ENCODE results near the gene VWA2. TPM values are rescaled to one million over a fixed set of nuclear protein-coding genes. Genes with fewer than 3 reads are reported as not detected.

VWA2 gene
- total RNA-seq, 4 donors from 2014 or later = 5.0 to 20.8 (median 11.3) TPM

DNA sequence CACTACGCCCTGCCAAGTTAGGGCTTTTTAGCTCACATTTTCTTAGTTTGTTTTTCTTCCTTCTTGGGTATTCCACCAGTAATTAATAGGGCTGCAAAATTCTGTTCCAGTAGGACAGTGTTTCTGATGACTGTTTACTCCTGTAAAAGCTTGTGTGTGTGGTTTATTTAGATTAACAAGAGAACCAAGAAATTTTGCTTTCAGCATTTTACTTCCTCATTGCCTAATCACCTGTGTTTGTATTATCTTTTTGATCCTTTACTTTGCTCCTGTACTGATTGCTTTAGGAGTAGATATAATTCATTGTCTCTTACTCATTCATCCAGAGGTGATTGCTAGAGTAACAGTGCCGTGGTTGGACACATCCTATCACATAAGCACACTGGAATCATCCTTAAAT, 32.2 kb upstream of the VWA2 start:
- Histone ChIP-seq H3K4me1 (no peaks in the 10 kb centered on the region), H3K4me3 (no peak overlapping the region), H3K9me3 (no peaks in the 10 kb centered on the region), H3K27me3 (no peaks in the 10 kb centered on the region), H3K27ac (no peak overlapping the region), H3K36me3 (no peaks in the 10 kb centered on the region)
- no peak for TF ChIP-seq POLR2A (IDR thresholded peaks at IDR 0.05)
- TF ChIP-seq, protein P1, sequence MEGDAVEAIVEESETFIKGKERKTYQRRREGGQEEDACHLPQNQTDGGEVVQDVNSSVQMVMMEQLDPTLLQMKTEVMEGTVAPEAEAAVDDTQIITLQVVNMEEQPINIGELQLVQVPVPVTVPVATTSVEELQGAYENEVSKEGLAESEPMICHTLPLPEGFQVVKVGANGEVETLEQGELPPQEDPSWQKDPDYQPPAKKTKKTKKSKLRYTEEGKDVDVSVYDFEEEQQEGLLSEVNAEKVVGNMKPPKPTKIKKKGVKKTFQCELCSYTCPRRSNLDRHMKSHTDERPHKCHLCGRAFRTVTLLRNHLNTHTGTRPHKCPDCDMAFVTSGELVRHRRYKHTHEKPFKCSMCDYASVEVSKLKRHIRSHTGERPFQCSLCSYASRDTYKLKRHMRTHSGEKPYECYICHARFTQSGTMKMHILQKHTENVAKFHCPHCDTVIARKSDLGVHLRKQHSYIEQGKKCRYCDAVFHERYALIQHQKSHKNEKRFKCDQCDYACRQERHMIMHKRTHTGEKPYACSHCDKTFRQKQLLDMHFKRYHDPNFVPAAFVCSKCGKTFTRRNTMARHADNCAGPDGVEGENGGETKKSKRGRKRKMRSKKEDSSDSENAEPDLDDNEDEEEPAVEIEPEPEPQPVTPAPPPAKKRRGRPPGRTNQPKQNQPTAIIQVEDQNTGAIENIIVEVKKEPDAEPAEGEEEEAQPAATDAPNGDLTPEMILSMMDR (IDR thresholded peaks at IDR 0.05) = no peak
- no peak for DNase-seq

GRCh38 chr10:114207349-114207748, 31.7 kb upstream of the VWA2 start:
- no peaks in the 10 kb centered on the region for H3K9me3 ChIP-seq
- no peak overlapping the region for H3K27ac ChIP-seq
- H3K27me3 ChIP-seq = no peaks in the 10 kb centered on the region
- H3K4me1 ChIP-seq = no peaks in the 10 kb centered on the region
- no peaks in the 10 kb centered on the region for H3K36me3 ChIP-seq
- DNase-seq = no peak
- TF ChIP-seq, protein P1 (IDR thresholded peaks at IDR 0.05) = no peak
- TF ChIP-seq POLR2A (IDR thresholded peaks at IDR 0.05) = no peak
- H3K4me3 ChIP-seq = no peak overlapping the region

GRCh38 chr10:114208351-114208750, 30.7 kb upstream of the VWA2 start:
- H3K27me3 ChIP-seq = no peaks in the 10 kb centered on the region
- H3K4me3 ChIP-seq = no peak overlapping the region
- no peaks in the 10 kb centered on the region for H3K36me3 ChIP-seq
- no peak overlapping the region for H3K27ac ChIP-seq
- H3K4me1 ChIP-seq = no peaks in the 10 kb centered on the region
- DNase-seq = no peak
- H3K9me3 ChIP-seq = no peaks in the 10 kb centered on the region
- no peak for TF ChIP-seq POLR2A (IDR thresholded peaks at IDR 0.05)
- TF ChIP-seq, protein P1 (IDR thresholded peaks at IDR 0.05) = no peak

- TF ChIP-seq, protein P1 (IDR thresholded peaks at IDR 0.05) = no peak
- TF ChIP-seq POLR2A (IDR thresholded peaks at IDR 0.05) = no peak
- H3K4me3 ChIP-seq = no peak overlapping the region
These were observed 26.9 kb upstream of the VWA2 start for GRCh38 chr10:114212153-114212552.

GRCh38 chr10:114215033-114215432, 24.0 kb upstream of the VWA2 start:
- Histone ChIP-seq H3K4me1 (no peaks in the 10 kb centered on the region), H3K9me3 (no peaks in the 10 kb centered on the region), H3K27ac (no peak overlapping the region), H3K27me3 (no peaks in the 10 kb centered on the region), H3K36me3 (no peaks in the 10 kb centered on the region), H3K4me3 (no peak overlapping the region)
- DNase-seq = no peak
- TF ChIP-seq POLR2A (IDR thresholded peaks at IDR 0.05) = no peak
- TF ChIP-seq, protein P1 (IDR thresholded peaks at IDR 0.05) = no peak

More at GRCh38 chr10:114212153-114212552, 26.9 kb upstream of the VWA2 start:
- Histone ChIP-seq H3K36me3 (no peaks in the 10 kb centered on the region), H3K9me3 (no peaks in the 10 kb centered on the region), H3K4me1 (no peaks in the 10 kb centered on the region), H3K27ac (no peak overlapping the region), H3K27me3 (no peaks in the 10 kb centered on the region)
- DNase-seq = no peak

- Histone ChIP-seq H3K27me3 (no peaks in the 10 kb centered on the region), H3K4me3 (no peak overlapping the region), H3K4me1 (no peaks in the 10 kb centered on the region), H3K27ac (no peak overlapping the region), H3K9me3 (no peaks in the 10 kb centered on the region), H3K36me3 (no peaks in the 10 kb centered on the region)
- no peak for DNase-seq
- no peak for TF ChIP-seq POLR2A (IDR thresholded peaks at IDR 0.05)
These were observed 18.8 kb upstream of the VWA2 start for GRCh38 chr10:114220281-114220680.

Measured in Peyer's patch (tissue), 4 donors.